ENCODE data around the gene LRCOL1. TPM values are rescaled to one million over a fixed set of nuclear protein-coding genes. Genes with fewer than 3 reads are reported as not detected.

LRCOL1 gene
- total RNA-seq, 1 experiment from 2014 or later, result not detected

GRCh38 chr12:132630672-132631071 is 20.3 kb upstream of the LRCOL1 start:
- ChIA-PET POLR2A (no interaction called here), CTCF (no interaction called here), RAD21 (ENCODE audit: low non-redundant PET in 1 of 2, low total read pairs in 2 of 2, uncharacterized antibody in 2 of 2, unreplicated experiment in 2 of 2) (no interaction called here)
- H3K9me2 ChIP-seq (ENCODE audit: insufficient read depth), result no peaks in the 10 kb centered on the region
- no peaks in the 10 kb centered on the region for H3K79me2 ChIP-seq (ENCODE audit: insufficient read depth, low read length)
- no peak overlapping the region for H2AFZ ChIP-seq (ENCODE audit: low read depth, low read length, poor library complexity, severe bottlenecking)
- H4K20me1 ChIP-seq (ENCODE audit: insufficient read depth), result no peaks in the 10 kb centered on the region
- no peak overlapping the region for H3K4me2 ChIP-seq (ENCODE audit: low read length)
- DNase-seq (ENCODE audit: low read depth, low spot score), result no peak
- no peak overlapping the region for H3K4me3 ChIP-seq (replicated peaks in 1 of 2; ENCODE audit: low read depth in 1 of 2, low read length in 2 of 2)
- H3K4me1 ChIP-seq (ENCODE audit: control insufficient read depth in 1 of 2, insufficient read depth in 2 of 2, low read length in 2 of 2), result no peaks in the 10 kb centered on the region
- no peak for ATAC-seq
- no peaks in the 10 kb centered on the region for H3K27me3 ChIP-seq (ENCODE audit: insufficient read depth, low read length)
- BruUV-seq (replicated peaks), result no TSS peak
- H3K9ac ChIP-seq (ENCODE audit: low read length), result no peak overlapping the region
- no peaks in the 10 kb centered on the region for H3K9me3 ChIP-seq (ENCODE audit: control insufficient read depth in 1 of 2, insufficient read depth in 1 of 2, low read depth in 1 of 2, low read length in 2 of 2)
- intact Hi-C loops (cut with micrococcal nuclease), result no loop called here
- H3K36me3 ChIP-seq (ENCODE audit: control insufficient read depth in 1 of 2, insufficient read depth in 2 of 2, low read length in 2 of 2), result peaks cover 33 to 54% of the 10 kb centered on the region in 2 experiments
- TF ChIP-seq TCF7L2 (IDR thresholded peaks at IDR 0.05; ENCODE audit: borderline replicate concordance, extremely low read depth, insufficient read depth, insufficient read length) (no peak), EGR1 (IDR thresholded peaks at IDR 0.05; ENCODE audit: low read depth) (no peak), EZH2phosphoT487 (IDR thresholded peaks at IDR 0.05; ENCODE audit: borderline replicate concordance) (no peak), ELF1 (IDR thresholded peaks at IDR 0.05; ENCODE audit: borderline replicate concordance, low read depth) (no peak)
- H3K27ac ChIP-seq (ENCODE audit: low read depth, low read length), result no peak overlapping the region

DNA sequence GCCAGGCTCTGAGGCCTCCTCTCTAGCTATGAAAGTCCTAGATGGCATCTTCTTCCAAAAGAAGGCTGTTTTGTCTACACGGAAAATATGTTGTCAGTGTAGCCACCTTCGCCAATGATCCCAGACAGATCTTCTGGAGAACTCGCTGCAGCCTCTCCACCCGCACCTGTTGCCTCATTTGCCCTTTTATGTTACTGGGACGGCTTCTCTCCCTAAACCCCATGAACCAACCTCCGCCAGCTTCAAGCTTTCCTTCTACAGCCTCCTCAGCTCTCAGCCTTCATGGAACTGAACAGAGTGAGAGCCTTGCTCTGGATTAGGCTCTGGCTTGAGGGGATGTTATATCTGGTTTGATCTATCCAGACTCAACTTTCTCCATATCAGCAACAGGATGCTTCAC is 18.9 kb upstream of the LRCOL1 start:
- no TSS peak for BruUV-seq (replicated peaks)
- no peak overlapping the region for H3K4me3 ChIP-seq (replicated peaks in 1 of 2; ENCODE audit: low read depth in 1 of 2, low read length in 2 of 2)
- H3K79me2 ChIP-seq (ENCODE audit: insufficient read depth, low read length), result no peaks in the 10 kb centered on the region
- no peak overlapping the region for H3K27ac ChIP-seq (ENCODE audit: low read depth, low read length)
- no peak overlapping the region for H3K9ac ChIP-seq (ENCODE audit: low read length)
- no peaks in the 10 kb centered on the region for H3K4me1 ChIP-seq (ENCODE audit: control insufficient read depth in 1 of 2, insufficient read depth in 2 of 2, low read length in 2 of 2)
- H3K9me3 ChIP-seq (ENCODE audit: control insufficient read depth in 1 of 2, insufficient read depth in 1 of 2, low read depth in 1 of 2, low read length in 2 of 2), result no peaks in the 10 kb centered on the region
- POLR2A ChIA-PET, result no interaction called here
- H3K4me2 ChIP-seq (ENCODE audit: low read length), result no peak overlapping the region
- intact Hi-C loops (cut with micrococcal nuclease), result no loop called here
- RAD21 ChIA-PET (ENCODE audit: low non-redundant PET in 1 of 2, low total read pairs in 2 of 2, uncharacterized antibody in 2 of 2, unreplicated experiment in 2 of 2), result no interaction called here
- H3K27me3 ChIP-seq (ENCODE audit: insufficient read depth, low read length), result no peaks in the 10 kb centered on the region
- no peak overlapping the region for H2AFZ ChIP-seq (ENCODE audit: low read depth, low read length, poor library complexity, severe bottlenecking)
- CTCF ChIA-PET, result no interaction called here
- ATAC-seq (no peak), DNase-seq (ENCODE audit: low read depth, low spot score) (no peak)
- H3K9me2 ChIP-seq (ENCODE audit: insufficient read depth), result no peaks in the 10 kb centered on the region
- H3K36me3 ChIP-seq (ENCODE audit: control insufficient read depth in 1 of 2, insufficient read depth in 2 of 2, low read length in 2 of 2), result peaks cover 32 to 53% of the 10 kb centered on the region in 2 experiments
- TF ChIP-seq YY1 (IDR thresholded peaks at IDR 0.05; ENCODE audit: extremely low read depth, insufficient replicate concordance, low read depth, low read length) (no peak), ZFX (IDR thresholded peaks at IDR 0.05) (no peak), ZBTB33 (IDR thresholded peaks at IDR 0.05; ENCODE audit: extremely low read depth, insufficient replicate concordance, low read length) (no peak), EGR1 (IDR thresholded peaks at IDR 0.05; ENCODE audit: low read depth) (no peak)
- no peaks in the 10 kb centered on the region for H4K20me1 ChIP-seq (ENCODE audit: insufficient read depth)
